Breast epithelium (tissue), 4 donors: Measurements from ENCODE around the gene DIPK2B. TPM values are rescaled to one million over a fixed set of nuclear protein-coding genes. Genes with fewer than 3 reads are reported as not detected.
A peak's percentile ranks its signal among the peaks of the same experiment; 100 is the strongest.

Experiments
- DNase-seq, 2 donors: peaks; one replicate each; pipeline ENCODE4 v3.0.0-alpha.2; 2019; ENCODE audit warnings: low spot score in 2 of 2
- H3K27ac ChIP-seq, 2 donors: fragments of 200-600 bp; sonication (generic) in 1 of 2; one replicate each; pipeline ENCODE4 v1.5.1; 2016 to 2019; ENCODE audit warnings: mild to moderate bottlenecking in 1 of 2
- H3K27me3 ChIP-seq, 2 donors: fragments of 200-600 bp; sonication (generic) in 1 of 2; one replicate each; pipeline versions ENCODE4 v1.5.1 to v1.6.0; 2017 to 2019; ENCODE audit warnings: control low read depth in 1 of 2, mild to moderate bottlenecking in 1 of 2
- H3K36me3 ChIP-seq: fragments of 200-600 bp; one replicate; pipeline ENCODE4 v1.5.1; 2019
- H3K4me1 ChIP-seq, 2 donors: fragments of 200-600 bp; sonication (generic); one replicate each; pipeline ENCODE4 v1.5.1; 2016 to 2019; ENCODE audit warnings: control low read depth in 1 of 2
- H3K4me3 ChIP-seq, 3 donors: fragments of 200-600 bp; sonication (generic); 1 replicate in 2 of 3; 2 replicates in 1 of 3; pipeline ENCODE4 v1.5.1; 2016 to 2019; ENCODE audit warnings: mild to moderate bottlenecking in 3 of 3, moderate library complexity in 2 of 3
- H3K9me3 ChIP-seq, 2 donors: fragments of 200-600 bp; sonication (generic) in 1 of 2; one replicate each; pipeline ENCODE4 v1.5.1; 2016 to 2019; ENCODE audit warnings: control low read depth in 1 of 2
- CTCF ChIP-seq, 3 donors: fragments of 450-650 bp; IDR thresholded peaks; one replicate each; pipeline ENCODE4 v1.5.1; 2016 to 2017; ENCODE audit warnings: antibody characterized with exemption in 3 of 3, mild to moderate bottlenecking in 3 of 3, moderate library complexity in 3 of 3
- POLR2A ChIP-seq: fragments of 450-650 bp; IDR thresholded peaks from one replicate; pipeline ENCODE4 v1.6.1; 2016; ENCODE audit warnings: antibody characterized with exemption, mild to moderate bottlenecking, moderate library complexity
- POLR2AphosphoS5 ChIP-seq, 3 donors: sonication (generic); formaldehyde crosslinking; IDR thresholded peaks; one replicate each; pipeline ENCODE4 v1.6.1; 2017; ENCODE audit warnings: antibody characterized with exemption in 3 of 3
- intact Hi-C: fragments of 100-400 bp; cut with DNase I; formaldehyde crosslinking; loops from one replicate; pipeline ENCODE4 v1.15.1; 2023; ENCODE audit warnings: low total_unique reads
- total RNA-seq, 3 donors: library from RNA; depleted of rRNA; stranded (reverse); fragments of >200 nt; gene quantifications; one replicate each; pipeline ENCODE4 v1.1.0, GENCODE V29; 2016

The DIPK2B gene
- 10 to 100 TPM in 2 of 3 donors, 1 to 10 TPM in 1; 9.2 to 65.5 (median 12.2) TPM for total RNA-seq

DNA sequence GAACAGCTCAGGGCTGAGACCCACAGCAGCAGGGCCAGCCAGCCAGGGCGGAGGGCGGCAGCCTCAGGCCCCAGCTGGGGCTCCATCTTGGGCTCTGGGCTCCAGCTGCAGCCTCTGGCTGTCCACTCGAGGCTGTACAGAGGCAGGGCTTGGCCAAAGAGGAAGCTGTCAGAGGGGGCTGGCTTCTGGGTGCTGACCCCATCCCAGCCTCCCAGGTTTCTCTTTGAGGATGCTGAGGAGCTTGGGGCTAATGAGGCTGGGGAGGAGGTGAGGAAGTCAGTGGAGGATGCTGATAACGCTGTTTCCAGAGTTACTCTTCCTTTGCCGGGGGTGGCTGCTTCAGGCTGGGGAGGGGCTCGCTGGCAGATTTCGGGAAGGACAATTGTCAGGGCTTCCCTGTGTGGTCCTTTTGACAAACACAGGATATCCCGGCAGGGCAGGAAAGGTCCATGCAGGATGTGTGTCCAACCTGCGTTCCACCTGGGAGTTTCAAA lies at the start of gene DIPK2B:
Gene DIPK2B, minus strand, starts transcription at position 136 of the 494 bp plus-strand sequence. Its CDS starts 50 bp downstream, at position 86.
- intact Hi-C loops: no loop called here
- Histone ChIP-seq H3K27me3 (peaks cover 0 to 47% of the 10 kb centered on the region in 2 donors), H3K36me3 (no peaks in the 10 kb centered on the region), H3K9me3 (peaks cover 0 to 10% of the 10 kb centered on the region in 2 donors), H3K27ac (peak within 1 kb of the TSS in 1 of 2 donors; percentile 58), H3K4me3 (peak within 1 kb of the TSS; percentile 18 to 53 (median 24)), H3K4me1 (no peaks in the 10 kb centered on the region)
- no peak for TF ChIP-seq CTCF (IDR thresholded peaks at IDR 0.05)
- TF ChIP-seq POLR2AphosphoS5 (IDR thresholded peaks at IDR 0.05): no peak
- TF ChIP-seq POLR2A: no peak
- no peak for DNase-seq

GRCh38 chrX:45240301-45240700 lies 39.6 kb upstream of the DIPK2B start:
- H3K9me3 ChIP-seq: no peaks in the 10 kb centered on the region
- H3K27me3 ChIP-seq: peaks cover 0 to 21% of the 10 kb centered on the region in 2 donors
- H3K4me3 ChIP-seq: no peak overlapping the region
- intact Hi-C loops: no loop called here
- TF ChIP-seq POLR2AphosphoS5 (IDR thresholded peaks at IDR 0.05): no peak
- no peak for TF ChIP-seq CTCF (IDR thresholded peaks at IDR 0.05)
- no peak for TF ChIP-seq POLR2A
- H3K27ac ChIP-seq: no peak overlapping the region
- no peak for DNase-seq
- no peaks in the 10 kb centered on the region for H3K4me1 ChIP-seq
- no peaks in the 10 kb centered on the region for H3K36me3 ChIP-seq

DNA sequence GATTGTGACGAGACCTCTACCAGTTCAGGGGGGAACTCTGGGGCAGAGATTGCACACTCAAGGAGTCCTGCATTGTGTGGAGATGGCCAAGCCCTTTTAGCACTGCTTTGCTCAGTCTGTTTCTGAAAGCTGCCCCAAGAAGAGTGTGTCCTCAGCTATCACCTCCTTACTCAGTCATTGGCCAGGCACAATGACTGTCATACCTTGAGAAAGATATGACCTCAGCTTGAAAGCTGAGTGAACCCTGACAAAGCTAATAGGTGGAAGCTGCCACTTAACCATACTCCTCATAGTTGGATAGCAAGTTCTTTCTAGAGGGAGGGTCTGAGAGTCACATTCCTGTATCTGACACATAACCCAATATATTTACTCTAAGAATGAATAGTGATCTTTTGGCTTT lies 37.8 kb upstream of the DIPK2B start:
- Histone ChIP-seq H3K27ac (no peak overlapping the region), H3K27me3 (peaks cover 0 to 34% of the 10 kb centered on the region in 2 donors), H3K4me1 (no peaks in the 10 kb centered on the region), H3K9me3 (no peaks in the 10 kb centered on the region), H3K36me3 (no peaks in the 10 kb centered on the region), H3K4me3 (no peak overlapping the region)
- DNase-seq: no peak
- TF ChIP-seq POLR2A (no peak), POLR2AphosphoS5 (IDR thresholded peaks at IDR 0.05) (no peak), CTCF (IDR thresholded peaks at IDR 0.05) (no peak)
- intact Hi-C loops: no loop called here

- no peaks in the 10 kb centered on the region for H3K36me3 ChIP-seq
- TF ChIP-seq CTCF (IDR thresholded peaks at IDR 0.05) (no peak), POLR2A (no peak), POLR2AphosphoS5 (IDR thresholded peaks at IDR 0.05) (no peak)
- no peak overlapping the region for H3K27ac ChIP-seq
- no peaks in the 10 kb centered on the region for H3K4me1 ChIP-seq
- no peak overlapping the region for H3K4me3 ChIP-seq
- no peaks in the 10 kb centered on the region for H3K9me3 ChIP-seq
- no peak for DNase-seq
- peaks cover 0 to 60% of the 10 kb centered on the region in 2 donors for H3K27me3 ChIP-seq
- intact Hi-C loops: no loop called here
Measured at GRCh38 chrX:45233531-45233930, 32.9 kb upstream of the DIPK2B start.

DNA sequence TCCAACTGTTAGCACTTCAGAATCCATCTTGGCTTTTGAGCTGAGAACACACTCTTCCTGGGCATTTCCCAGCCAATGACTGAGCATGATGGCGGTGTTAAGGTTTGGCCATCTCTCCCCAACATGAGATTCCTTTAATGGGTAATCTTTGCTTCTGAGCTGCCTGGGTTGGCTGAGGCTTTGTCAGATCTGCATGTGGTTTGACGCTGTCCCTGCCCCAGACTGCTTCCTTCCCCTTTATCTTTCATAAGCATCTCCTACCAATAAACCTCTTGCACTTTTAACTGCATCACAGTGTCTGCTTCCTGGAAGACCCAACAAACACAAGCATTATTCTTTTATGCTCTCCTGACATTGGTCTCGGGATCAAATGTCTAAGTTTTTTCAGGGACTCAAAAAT lies 31.5 kb upstream of the DIPK2B start:
- TF ChIP-seq POLR2AphosphoS5 (IDR thresholded peaks at IDR 0.05): no peak
- no peak for TF ChIP-seq CTCF (IDR thresholded peaks at IDR 0.05)
- TF ChIP-seq POLR2A: no peak
- peaks cover 0 to 62% of the 10 kb centered on the region in 2 donors for H3K27me3 ChIP-seq
- intact Hi-C loops: no loop called here

More for the DNA sequence above, 31.5 kb upstream of the DIPK2B start:
- H3K27ac ChIP-seq: no peak overlapping the region
- H3K9me3 ChIP-seq: no peaks in the 10 kb centered on the region
- no peak overlapping the region for H3K4me3 ChIP-seq
- H3K36me3 ChIP-seq: no peaks in the 10 kb centered on the region
- no peak for DNase-seq
- H3K4me1 ChIP-seq: no peaks in the 10 kb centered on the region
